DND-41 (cell line): Measurements from ENCODE around the gene SLC23A1.

Source experiments
- EZH2 ChIP-seq: IDR thresholded peaks from 3 replicates; pipeline ENCODE4 v1.6.1; 2012; ENCODE audit warnings: borderline replicate concordance, low read depth, mild to moderate bottlenecking, moderate library complexity, low read length, inconsistent platforms; ENCODE audit not compliant: severe bottlenecking
- TF ChIP-seq, protein P1 (sequence below): IDR thresholded peaks from 2 replicates; pipeline ENCODE4 v1.5.1; 2012; ENCODE audit warnings: borderline replicate concordance, low read length, moderate library complexity, mild to moderate bottlenecking; ENCODE audit not compliant: poor library complexity, severe bottlenecking; ENCODE audit errors: extremely low read depth

GRCh38 chr5:139354186-139354585 lies 28.9 kb downstream of the SLC23A1 start:
- TF ChIP-seq EZH2: no peak
- TF ChIP-seq, protein P1, sequence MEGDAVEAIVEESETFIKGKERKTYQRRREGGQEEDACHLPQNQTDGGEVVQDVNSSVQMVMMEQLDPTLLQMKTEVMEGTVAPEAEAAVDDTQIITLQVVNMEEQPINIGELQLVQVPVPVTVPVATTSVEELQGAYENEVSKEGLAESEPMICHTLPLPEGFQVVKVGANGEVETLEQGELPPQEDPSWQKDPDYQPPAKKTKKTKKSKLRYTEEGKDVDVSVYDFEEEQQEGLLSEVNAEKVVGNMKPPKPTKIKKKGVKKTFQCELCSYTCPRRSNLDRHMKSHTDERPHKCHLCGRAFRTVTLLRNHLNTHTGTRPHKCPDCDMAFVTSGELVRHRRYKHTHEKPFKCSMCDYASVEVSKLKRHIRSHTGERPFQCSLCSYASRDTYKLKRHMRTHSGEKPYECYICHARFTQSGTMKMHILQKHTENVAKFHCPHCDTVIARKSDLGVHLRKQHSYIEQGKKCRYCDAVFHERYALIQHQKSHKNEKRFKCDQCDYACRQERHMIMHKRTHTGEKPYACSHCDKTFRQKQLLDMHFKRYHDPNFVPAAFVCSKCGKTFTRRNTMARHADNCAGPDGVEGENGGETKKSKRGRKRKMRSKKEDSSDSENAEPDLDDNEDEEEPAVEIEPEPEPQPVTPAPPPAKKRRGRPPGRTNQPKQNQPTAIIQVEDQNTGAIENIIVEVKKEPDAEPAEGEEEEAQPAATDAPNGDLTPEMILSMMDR: no peak
